DND-41 (cell line): ENCODE measurements around the gene APLF.

Experiments used
- ATAC-seq: fragments of 200-7000 bp; cut with Tn5 transposase; 3 replicates; pipeline ENCODE4 v1.9.1; 2021; ENCODE audit warnings: low read depth; ENCODE audit not compliant: insufficient read depth
- DNase-seq: peaks from one replicate; pipeline ENCODE4 v3.0.0-alpha.2; 2020
- H2AFZ ChIP-seq: 2 replicates; pipeline ENCODE4 v1.6.0; 2012; ENCODE audit warnings: low read depth, low read length
- H3K27ac ChIP-seq: 2 replicates; pipeline ENCODE4 v1.5.1; 2012; ENCODE audit warnings: low read length, inconsistent platforms
- H3K27me3 ChIP-seq: fragments of 200-600 bp; sonication (generic); 2 replicates; pipeline ENCODE4 v1.6.0; 2012; ENCODE audit warnings: low read length, mild to moderate bottlenecking, inconsistent platforms; ENCODE audit not compliant: insufficient read depth, poor library complexity
- H3K36me3 ChIP-seq: 2 replicates; pipeline ENCODE4 v1.5.1; 2012; ENCODE audit warnings: low read length, inconsistent platforms; ENCODE audit not compliant: insufficient read depth
- H3K4me1 ChIP-seq: 2 replicates; pipeline ENCODE4 v1.5.1; 2012; ENCODE audit warnings: mild to moderate bottlenecking, low read length; ENCODE audit not compliant: insufficient read depth
- H3K4me2 ChIP-seq: 2 replicates; pipeline ENCODE4 v1.6.0; 2012; ENCODE audit warnings: mild to moderate bottlenecking, moderate library complexity, low read length, inconsistent platforms; ENCODE audit not compliant: insufficient read depth
- H3K4me3 ChIP-seq, 2 experiments: fragments of 200-600 bp in 1 of 2; shearing (Covaris generic) in 1 of 2; 2 replicates each; pipeline ENCODE4 v1.5.1; 2012 to 2016; ENCODE audit warnings: inconsistent platforms in 2 of 2, low read length in 2 of 2, mild to moderate bottlenecking in 2 of 2, low read depth in 1 of 2, moderate library complexity in 1 of 2
- H3K79me2 ChIP-seq: 2 replicates; pipeline ENCODE4 v1.6.0; 2012; ENCODE audit warnings: low read length, inconsistent platforms; ENCODE audit not compliant: insufficient read depth
- H3K9ac ChIP-seq: 2 replicates; pipeline ENCODE4 v1.6.0; 2012; ENCODE audit warnings: low read depth, mild to moderate bottlenecking, inconsistent platforms, low read length, moderate library complexity
- H3K9me3 ChIP-seq: 2 replicates; pipeline ENCODE4 v1.5.1; 2012; ENCODE audit warnings: low read length, moderate library complexity, mild to moderate bottlenecking, inconsistent platforms; ENCODE audit not compliant: insufficient read depth, severe bottlenecking
- H4K20me1 ChIP-seq: 2 replicates; pipeline ENCODE4 v1.6.0; 2012; ENCODE audit warnings: low read length; ENCODE audit not compliant: insufficient read depth
- EZH2 ChIP-seq: IDR thresholded peaks from 3 replicates; pipeline ENCODE4 v1.6.1; 2012; ENCODE audit warnings: borderline replicate concordance, low read depth, mild to moderate bottlenecking, moderate library complexity, low read length, inconsistent platforms; ENCODE audit not compliant: severe bottlenecking
- TF ChIP-seq, protein P1 (sequence below): IDR thresholded peaks from 2 replicates; pipeline ENCODE4 v1.5.1; 2012; ENCODE audit warnings: borderline replicate concordance, low read length, moderate library complexity, mild to moderate bottlenecking; ENCODE audit not compliant: poor library complexity, severe bottlenecking; ENCODE audit errors: extremely low read depth

APLF gene

GRCh38 chr2:68603059-68603458 is 135.7 kb downstream of the APLF start:
- no peak for TF ChIP-seq EZH2
- TF ChIP-seq, protein P1, sequence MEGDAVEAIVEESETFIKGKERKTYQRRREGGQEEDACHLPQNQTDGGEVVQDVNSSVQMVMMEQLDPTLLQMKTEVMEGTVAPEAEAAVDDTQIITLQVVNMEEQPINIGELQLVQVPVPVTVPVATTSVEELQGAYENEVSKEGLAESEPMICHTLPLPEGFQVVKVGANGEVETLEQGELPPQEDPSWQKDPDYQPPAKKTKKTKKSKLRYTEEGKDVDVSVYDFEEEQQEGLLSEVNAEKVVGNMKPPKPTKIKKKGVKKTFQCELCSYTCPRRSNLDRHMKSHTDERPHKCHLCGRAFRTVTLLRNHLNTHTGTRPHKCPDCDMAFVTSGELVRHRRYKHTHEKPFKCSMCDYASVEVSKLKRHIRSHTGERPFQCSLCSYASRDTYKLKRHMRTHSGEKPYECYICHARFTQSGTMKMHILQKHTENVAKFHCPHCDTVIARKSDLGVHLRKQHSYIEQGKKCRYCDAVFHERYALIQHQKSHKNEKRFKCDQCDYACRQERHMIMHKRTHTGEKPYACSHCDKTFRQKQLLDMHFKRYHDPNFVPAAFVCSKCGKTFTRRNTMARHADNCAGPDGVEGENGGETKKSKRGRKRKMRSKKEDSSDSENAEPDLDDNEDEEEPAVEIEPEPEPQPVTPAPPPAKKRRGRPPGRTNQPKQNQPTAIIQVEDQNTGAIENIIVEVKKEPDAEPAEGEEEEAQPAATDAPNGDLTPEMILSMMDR: no peak
- Histone ChIP-seq H3K27ac (no peak overlapping the region), H3K9me3 (peaks cover 4% of the 10 kb centered on the region), H2AFZ (no peak overlapping the region), H3K4me1 (no peaks in the 10 kb centered on the region), H3K9ac (no peak overlapping the region), H3K27me3 (no peaks in the 10 kb centered on the region), H3K4me3 (no peak overlapping the region), H4K20me1 (no peaks in the 10 kb centered on the region), H3K36me3 (no peaks in the 10 kb centered on the region), H3K79me2 (no peaks in the 10 kb centered on the region), H3K4me2 (no peak overlapping the region)
- DNase-seq: no peak
- ATAC-seq: no peak

DNA sequence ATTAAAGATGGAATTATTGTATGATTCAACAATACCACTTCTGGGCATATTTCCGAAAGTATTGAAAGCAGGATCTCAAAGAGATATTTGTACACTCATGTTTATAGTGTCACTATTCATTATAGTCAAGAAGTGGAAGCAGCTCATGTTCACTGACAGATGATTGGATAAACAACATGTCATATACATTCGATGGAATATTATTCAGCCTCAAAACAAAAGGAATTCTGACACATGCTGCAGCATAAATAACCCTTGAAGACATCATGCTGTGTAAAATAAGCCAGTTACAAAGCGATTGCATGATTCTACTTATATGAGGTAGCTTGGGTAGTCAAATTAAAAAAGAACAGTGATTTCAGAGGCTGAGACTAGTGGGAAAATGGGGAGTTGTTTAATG is 136.7 kb downstream of the APLF start:
- no peaks in the 10 kb centered on the region for H3K36me3 ChIP-seq
- H3K9ac ChIP-seq: no peak overlapping the region
- H2AFZ ChIP-seq: no peak overlapping the region
- no peak overlapping the region for H3K27ac ChIP-seq
- no peaks in the 10 kb centered on the region for H3K4me1 ChIP-seq
- ATAC-seq (no peak), DNase-seq (no peak)
- no peak overlapping the region for H3K4me3 ChIP-seq
- H3K27me3 ChIP-seq: no peaks in the 10 kb centered on the region
- TF ChIP-seq, protein P1: no peak
- TF ChIP-seq EZH2: no peak
- H3K79me2 ChIP-seq: no peaks in the 10 kb centered on the region
- no peak overlapping the region for H3K4me2 ChIP-seq
- peaks cover 4% of the 10 kb centered on the region for H3K9me3 ChIP-seq
- no peaks in the 10 kb centered on the region for H4K20me1 ChIP-seq

DNA sequence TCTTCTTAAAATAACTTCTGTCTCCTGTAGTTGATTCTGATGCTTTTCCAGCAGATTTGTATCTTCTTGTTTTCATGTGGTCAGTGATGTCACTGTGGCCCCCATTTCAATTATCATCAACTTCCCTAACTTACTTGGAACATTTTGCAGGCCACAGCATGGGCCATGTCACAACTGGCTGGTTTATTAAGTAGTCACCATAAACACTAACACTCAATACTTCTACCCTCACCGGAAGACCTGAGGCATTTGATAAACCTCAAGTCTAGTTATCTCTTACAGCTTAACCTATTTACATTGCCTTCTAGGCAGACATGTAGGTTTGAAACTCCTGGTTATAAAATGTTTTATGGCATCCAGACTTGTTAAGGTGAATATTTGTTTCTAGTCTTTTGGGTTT is 138.6 kb downstream of the APLF start:
- no peaks in the 10 kb centered on the region for H4K20me1 ChIP-seq
- H3K9ac ChIP-seq: no peak overlapping the region
- no peaks in the 10 kb centered on the region for H3K27me3 ChIP-seq
- H3K27ac ChIP-seq: no peak overlapping the region
- H2AFZ ChIP-seq: no peak overlapping the region
- H3K4me2 ChIP-seq: no peak overlapping the region
- DNase-seq (no peak), ATAC-seq (no peak)
- H3K4me1 ChIP-seq: no peaks in the 10 kb centered on the region
- TF ChIP-seq, protein P1: no peak
- peaks cover 4% of the 10 kb centered on the region for H3K9me3 ChIP-seq
- H3K79me2 ChIP-seq: no peaks in the 10 kb centered on the region
- H3K4me3 ChIP-seq: no peak overlapping the region
- H3K36me3 ChIP-seq: no peaks in the 10 kb centered on the region

GRCh38 chr2:68606759-68607158 is 139.4 kb downstream of the APLF start:
- no peak for ATAC-seq
- no peaks in the 10 kb centered on the region for H3K27me3 ChIP-seq
- DNase-seq: no peak
- peaks cover 4% of the 10 kb centered on the region for H3K9me3 ChIP-seq
- H3K4me3 ChIP-seq: no peak overlapping the region
- H3K4me2 ChIP-seq: no peak overlapping the region
- H3K4me1 ChIP-seq: no peaks in the 10 kb centered on the region
- no peaks in the 10 kb centered on the region for H3K36me3 ChIP-seq
- no peak for TF ChIP-seq EZH2
- TF ChIP-seq, protein P1: no peak
- no peak overlapping the region for H3K9ac ChIP-seq
- no peaks in the 10 kb centered on the region for H3K79me2 ChIP-seq
- no peak overlapping the region for H2AFZ ChIP-seq
- H4K20me1 ChIP-seq: no peaks in the 10 kb centered on the region
- H3K27ac ChIP-seq: no peak overlapping the region
